GM20431 (cell line): ENCODE data around the gene PCP2.

ENCODE experiments used
- in situ Hi-C: fragments of 300-500 bp; cut with MseI, MboI; formaldehyde crosslinking; loops from one replicate; pipeline ENCODE4 v1.15.0; 2020; ENCODE audit warnings: low sequenced_read_pairs; ENCODE audit not compliant: unreplicated experiment

Gene PCP2

DNA sequence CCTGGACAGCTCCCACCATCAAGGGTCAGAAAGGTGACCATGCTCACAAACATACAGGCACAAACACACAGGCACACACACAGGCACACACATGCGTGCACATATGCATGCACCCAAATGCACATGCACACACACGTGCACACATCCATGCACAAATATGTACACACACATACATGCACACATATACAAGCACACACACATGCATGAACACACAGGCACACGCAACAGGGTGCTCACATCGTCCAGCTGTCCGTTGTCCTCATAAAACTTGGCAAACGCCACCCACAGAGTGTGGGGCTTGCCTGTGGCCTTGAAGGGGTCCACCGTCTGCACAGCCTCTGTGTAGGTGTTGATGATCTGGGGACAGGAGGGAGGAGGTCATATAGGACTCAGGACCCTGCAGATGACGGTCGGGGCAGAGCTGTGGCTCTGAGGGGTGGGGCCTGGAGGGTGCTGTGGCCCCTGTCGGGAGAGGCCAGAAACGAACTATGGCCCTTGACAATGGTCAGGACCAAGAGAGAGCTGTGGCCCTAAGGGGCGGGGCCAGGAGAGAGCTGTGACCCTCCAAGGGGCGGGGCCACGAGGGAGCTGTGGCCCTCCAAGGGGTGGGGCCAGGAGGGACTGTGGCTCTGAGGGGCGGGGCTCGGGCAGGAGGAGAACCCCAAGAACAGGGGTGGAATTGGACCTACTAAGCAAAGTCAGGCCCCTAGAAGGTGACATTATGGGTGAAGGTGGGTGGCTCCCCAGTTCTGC, 10.4 kb downstream of the PCP2 start:
- in situ Hi-C loops: no loop called here

DNA sequence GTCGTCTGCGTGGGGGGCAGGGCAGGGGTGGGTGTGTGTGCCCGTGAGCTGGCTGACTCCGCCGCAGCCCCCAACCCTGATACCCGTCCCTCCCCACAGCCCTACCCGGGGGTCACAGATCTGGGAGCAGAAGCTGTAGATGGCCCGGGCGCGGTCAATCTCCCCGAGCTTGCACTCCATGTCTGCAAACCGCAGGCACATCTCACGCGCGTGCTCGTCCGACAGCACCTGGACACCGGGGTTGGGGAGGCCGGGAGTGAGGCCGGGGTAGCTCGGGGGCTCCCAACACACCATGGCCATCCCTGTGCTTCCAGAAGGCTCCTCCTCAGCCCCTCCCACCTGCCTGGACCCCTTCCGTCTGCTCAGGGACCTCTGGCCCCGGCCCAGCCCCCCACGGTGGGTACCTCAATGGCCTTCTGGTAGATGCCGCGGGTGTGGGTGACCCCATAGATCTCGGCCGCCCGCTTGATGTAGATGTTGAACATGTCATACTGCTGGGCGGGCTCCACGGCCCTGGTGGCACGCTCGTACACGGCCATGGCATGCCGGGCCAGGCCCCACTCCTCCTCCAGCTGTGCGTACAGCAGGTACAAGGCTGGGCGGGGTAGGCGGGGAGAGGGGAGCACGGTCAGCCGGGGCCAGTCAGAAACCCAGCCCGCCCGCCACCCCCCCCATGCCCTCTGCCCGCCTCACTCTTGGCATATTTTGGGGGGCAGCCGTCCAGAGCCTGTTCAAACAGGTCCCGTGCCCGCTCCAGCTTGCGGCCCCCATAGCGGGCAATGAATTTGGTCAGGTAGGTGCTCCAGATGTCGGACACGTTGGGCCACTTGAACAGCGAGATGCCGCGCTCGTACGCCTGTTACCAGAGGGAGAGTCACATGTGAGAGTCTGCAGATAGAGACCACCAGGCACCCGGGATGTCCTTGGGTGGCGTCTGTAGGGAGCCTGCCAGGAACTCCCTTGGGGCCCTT, 12.8 kb downstream of the PCP2 start:
- in situ Hi-C loops: no loop called here

DNA sequence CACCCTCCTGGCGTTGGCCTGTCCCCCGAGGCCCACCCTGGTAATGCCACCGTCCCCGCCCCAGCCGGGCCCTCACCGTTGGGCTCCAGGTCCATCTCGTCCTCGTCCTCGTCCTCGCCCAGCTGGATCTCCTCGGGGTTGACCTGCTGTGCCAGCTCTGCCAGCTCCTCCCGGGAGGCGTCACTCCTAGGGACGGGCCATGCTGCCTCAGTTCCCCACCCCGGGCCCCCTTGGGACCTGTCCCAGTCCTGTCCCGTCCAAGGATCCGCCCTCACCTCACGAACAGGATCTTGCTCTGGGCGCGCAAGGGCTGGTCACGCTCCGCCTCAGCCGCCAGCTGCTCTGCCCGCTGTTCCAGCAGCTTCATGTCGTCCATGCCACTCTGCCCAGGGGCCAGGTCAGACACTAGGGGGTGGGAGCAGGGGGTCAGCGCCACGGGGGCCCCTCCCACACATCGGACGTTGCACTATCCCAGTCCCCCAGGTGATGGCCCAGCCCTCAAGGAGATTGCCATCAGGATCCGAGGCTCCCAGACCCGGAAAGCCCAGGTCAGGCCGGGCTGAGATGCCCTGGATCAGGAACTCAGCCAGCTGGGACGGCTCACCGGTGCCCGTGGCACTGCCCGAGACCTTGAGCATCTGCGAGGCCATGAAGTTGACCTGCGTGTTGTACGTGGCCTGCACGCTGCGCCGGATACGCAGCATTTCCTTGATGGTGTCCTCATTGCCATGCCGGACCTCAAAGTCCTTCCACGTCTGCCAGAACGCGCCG, 13.7 kb downstream of the PCP2 start:
- in situ Hi-C loops: no loop called here

DNA sequence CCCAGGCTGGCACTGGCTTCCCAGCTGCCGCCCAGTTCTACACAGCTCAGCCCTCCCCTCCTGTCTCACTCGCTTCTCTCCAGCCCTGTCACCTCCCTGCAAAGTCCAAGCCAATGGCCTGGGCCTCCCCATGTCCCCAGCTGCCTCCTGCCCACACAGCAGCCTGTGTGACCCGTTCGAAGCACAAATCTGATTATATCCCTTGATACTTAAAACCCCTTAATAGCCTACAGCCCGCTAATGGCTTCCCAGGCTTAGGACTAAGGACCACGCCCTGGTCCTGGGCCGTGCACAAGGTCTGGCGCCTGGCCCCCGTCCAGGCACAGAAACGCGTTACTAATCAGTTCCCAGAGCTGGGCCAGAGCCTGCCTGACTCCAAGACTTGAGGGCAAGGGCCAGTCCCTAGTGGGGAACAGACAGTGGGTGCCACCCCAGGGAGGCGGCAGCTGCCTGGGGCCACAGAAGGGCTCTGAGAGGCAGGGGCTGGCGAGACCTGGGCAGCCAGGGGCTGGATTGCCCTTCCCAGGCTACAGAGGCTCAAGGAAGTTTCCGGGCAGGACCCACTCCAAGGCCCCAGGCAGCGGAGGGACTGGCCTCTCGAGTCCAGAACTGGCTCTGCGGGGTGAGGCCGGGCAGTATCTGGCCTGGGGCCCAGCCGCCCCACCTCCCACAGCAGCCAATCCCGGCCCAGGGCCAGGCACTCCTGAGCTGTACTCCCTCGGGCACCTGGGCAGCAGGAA, 14.6 kb downstream of the PCP2 start:
- in situ Hi-C loops: no loop called here

DNA sequence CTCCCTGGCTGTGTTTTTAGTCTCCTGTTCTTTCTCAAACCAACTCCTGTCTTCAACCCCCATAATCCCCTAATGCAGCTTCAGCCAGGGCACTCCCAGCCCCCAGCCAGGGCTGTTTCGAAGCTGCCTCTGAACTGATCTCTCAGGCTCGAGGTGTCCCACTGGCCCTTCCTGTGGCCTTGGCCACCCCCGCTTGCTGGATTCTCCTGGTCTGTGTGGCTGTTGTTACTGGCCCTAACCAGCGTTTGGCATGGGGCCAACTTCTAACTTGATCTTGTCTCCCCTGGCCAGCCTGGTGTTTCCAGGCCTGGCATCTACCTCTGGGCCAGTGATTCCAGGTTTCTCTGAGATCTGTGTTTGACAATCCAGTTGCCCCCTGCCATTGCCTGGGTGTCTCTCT, 15.2 kb downstream of the PCP2 start:
- in situ Hi-C loops: no loop called here

DNA sequence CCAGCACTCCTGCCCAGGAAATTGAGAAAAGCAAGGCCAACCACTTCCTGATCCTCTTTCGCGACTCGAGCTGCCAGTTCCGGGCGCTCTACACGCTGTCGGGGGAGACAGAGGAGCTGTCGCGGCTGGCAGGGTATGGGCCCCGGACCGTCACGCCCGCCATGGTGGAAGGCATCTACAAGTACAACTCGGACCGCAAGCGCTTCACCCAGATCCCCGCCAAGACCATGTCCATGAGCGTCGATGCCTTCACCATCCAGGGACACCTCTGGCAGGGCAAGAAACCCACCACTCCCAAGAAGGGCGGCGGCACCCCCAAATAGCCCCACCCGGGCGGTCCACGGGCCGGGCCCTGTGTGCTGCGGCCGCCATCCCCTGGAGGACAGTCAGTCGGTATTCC, 15.8 kb downstream of the PCP2 start:
- in situ Hi-C loops: no loop called here

DNA sequence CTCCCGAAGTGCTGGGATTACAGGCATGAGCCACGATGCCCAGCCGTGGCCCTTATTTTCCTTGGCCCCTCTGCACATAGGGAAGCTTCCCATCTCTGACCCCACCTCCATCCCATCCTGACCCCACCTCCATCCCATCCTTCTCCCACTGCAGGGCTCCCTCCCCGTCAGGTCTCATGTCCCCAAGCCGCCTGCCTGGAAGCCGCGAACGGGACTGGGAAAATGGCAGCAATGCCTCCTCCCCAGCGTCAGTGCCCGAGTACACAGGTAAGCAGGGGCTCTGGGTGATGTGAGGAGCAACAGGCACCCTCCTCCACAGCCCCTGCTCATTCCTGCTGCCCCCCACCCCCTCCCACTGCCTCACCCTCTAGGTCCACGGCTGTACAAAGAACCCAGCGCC, 16.3 kb downstream of the PCP2 start:
- in situ Hi-C loops: no loop called here

DNA sequence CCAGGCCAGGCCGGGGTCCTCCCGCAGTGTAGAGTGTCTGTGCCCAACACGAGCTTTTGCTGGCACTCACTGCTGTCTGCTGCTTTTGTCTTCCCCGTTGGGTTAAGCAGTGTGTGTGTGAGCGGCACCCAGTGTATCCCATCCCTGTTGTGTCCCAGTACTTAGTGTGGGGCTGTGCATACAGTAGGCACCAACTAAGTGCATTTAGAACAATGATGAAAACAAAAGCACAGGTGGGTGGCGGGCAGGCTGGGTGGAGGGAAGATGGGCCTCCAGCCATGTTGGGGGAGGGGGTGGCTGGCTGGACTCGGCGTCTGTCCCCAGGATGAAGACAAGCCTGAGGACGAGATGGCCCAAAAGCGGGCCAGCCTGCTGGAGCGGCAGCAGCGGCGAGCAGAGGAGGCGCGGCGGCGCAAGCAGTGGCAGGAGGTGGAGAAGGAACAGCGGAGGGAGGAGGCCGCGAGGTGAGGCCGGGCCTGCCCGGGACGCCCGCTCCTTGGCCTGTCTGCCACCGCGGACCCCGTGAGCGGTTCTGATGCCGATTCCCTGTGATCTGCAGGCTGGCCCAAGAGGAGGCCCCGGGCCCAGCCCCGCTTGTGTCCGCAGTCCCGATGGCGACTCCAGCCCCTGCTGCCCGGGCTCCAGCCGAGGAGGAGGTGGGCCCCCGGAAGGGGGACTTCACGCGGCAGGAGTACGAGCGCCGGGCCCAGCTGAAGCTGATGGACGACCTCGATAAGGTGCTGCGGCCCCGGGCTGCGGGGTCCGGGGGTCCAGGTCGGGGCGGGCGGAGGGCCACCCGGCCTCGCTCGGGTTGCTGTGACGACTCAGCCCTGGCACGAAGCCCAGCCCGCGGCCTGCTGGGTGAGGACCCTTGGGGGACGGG, 18.4 kb downstream of the PCP2 start:
- in situ Hi-C loops: no loop called here

DNA sequence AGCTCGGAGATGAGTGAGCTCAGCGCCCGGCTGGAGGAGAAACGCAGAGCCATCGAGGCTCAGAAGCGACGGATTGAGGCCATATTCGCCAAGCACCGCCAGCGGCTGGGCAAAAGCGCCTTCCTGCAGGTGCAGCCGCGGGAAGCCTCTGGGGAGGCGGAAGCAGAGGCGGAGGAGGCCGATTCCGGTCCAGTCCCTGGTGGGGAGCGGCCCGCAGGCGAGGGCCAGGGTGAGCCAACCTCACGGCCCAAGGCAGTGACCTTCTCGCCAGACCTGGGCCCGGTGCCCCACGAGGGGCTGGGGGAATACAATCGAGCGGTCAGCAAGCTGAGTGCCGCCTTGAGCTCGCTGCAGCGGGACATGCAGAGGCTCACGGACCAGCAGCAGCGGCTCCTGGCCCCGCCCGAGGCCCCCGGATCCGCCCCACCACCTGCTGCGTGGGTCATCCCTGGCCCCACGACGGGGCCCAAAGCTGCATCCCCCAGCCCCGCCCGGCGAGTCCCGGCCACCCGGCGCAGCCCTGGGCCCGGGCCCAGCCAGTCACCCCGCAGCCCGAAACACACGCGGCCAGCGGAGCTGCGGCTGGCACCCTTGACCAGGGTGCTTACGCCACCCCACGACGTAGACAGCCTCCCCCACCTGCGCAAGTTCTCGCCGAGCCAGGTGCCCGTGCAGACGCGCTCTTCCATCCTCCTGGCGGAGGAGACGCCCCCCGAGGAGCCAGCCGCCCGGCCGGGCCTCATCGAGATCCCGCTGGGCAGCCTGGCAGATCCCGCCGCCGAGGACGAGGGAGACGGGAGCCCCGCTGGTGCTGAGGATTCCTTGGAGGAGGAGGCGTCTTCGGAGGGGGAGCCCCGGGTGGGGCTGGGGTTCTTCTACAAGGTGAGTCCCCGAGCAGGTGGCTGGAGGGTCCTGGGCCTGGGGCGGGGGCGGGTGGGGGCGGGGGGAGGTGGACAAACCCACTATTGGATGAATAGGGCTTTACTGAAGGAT, 20.9 kb downstream of the PCP2 start:
- in situ Hi-C loops: no loop called here

DNA sequence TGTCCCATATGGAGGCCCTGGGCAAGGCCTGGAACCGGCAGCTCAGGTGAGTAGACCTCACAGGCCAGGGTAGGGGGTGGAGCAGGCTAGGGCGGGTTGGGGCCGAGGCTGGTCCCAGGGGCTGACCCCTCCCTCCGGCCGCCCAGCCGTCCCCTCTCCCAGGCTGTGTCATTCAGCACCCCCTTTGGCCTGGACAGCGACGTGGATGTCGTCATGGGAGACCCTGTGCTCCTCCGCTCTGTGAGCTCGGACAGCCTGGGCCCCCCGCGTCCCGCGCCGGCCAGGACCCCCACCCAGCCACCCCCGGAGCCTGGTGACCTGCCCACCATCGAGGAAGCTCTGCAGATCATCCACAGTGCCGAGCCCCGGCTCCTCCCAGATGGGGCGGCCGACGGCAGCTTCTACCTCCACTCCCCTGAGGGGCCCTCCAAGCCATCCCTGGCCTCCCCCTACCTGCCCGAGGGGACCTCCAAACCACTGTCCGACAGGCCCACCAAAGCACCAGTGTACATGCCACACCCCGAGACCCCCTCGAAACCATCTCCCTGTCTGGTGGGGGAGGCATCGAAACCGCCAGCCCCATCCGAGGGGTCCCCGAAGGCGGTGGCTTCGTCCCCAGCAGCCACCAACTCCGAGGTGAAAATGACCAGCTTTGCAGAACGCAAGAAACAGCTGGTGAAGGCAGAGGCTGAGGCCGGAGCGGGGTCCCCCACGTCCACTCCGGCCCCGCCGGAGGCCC, 21.8 kb downstream of the PCP2 start:
- in situ Hi-C loops: no loop called here

DNA sequence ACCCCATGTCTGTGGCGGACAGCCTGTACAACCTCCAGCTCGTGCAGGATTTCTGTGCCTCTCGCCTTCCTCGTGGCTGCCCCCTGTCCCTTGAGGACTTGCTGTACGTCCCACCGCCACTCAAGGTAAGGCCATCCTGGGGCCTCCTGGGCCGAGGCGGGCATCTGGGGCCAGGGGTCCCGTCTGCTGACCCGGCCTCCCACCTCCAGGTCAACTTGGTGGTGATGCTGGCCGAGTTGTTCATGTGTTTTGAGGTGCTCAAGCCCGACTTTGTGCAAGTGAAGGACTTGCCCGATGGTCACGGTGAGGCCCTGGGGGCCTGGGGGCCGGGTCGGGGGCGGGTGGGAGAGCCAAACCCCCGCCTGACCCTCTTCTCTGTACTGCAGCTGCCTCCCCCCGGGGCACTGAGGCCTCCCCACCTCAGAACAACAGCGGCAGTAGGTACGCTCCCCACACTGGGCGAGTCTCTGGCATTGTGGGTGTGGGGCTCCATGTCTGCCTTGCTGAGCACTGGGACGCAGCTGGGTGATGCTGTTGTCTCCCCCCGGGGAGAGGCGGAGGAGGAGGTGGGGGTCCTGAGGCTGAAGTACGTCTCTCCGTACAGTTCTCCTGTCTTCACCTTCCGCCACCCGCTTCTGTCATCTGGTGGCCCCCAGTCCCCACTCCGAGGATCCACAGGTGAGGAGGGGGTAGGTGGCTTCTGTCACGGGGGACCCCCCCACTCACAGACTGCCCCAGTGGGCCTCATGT, 22.9 kb downstream of the PCP2 start:
- in situ Hi-C loops: no loop called here

DNA sequence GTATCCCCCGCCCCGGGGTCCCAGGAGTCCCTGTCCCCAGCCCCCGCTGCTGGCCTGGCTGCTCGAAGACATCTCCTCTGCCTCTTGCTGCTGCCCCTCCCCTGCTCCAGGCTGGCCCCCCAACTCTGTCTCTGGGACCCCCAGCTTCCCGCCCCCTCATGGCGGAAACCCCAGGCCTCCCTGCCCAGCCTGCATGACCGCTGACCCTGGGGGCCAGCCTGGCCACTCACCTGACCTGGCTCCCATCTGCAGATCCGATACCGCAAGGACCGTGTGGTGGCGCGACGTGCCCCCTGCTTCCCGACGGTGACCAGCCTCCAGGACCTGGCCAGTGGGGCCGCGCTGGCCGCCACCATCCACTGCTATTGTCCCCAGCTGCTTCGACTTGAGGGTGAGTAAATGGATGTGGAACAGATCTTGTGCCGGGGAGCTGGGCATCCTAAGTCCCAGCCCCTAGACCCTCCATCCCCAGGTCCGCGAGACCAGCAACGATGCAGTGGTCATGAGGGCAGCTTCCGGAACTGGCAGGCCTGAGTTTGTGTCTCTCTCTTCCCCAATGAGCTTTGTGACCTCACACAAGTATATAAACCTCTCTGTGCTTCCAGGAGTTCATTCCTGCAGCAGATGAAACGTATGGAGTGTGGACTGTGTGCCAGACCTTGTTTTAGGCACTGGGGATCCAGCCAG, 25.5 kb downstream of the PCP2 start:
- in situ Hi-C loops: no loop called here

DNA sequence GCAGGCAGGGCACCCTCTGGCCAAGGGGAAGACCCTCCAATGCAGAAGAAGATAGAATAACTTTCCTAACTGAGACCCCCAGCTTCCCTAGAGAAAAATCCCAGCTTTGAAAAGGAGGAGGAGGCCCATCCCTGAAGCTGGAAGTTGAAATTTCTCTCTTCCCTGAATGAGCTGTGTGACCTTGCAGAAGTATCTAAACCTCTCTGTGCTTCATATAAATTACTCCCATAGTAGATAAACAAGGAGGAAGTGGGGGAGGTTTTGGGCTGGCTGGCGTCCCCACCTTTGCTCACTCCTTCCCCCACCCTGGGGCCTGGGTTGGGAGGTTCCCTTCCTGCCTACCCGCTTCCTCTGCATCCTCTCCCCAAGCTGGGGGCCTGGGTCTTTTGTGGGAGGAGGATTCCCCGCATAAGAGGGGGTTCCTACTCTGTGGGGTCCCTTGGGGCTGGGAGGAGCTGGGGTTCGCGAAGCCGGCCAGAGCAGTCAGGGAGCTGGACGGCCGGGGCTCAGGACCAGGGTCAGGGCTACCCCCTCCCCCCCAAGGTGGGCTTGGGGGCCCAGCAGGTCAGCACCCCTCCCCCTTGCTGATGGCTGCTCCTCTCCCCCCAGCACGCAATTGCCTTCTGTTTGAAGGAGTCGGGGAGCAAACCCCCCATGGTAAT, 26.2 kb downstream of the PCP2 start:
- in situ Hi-C loops: no loop called here

DNA sequence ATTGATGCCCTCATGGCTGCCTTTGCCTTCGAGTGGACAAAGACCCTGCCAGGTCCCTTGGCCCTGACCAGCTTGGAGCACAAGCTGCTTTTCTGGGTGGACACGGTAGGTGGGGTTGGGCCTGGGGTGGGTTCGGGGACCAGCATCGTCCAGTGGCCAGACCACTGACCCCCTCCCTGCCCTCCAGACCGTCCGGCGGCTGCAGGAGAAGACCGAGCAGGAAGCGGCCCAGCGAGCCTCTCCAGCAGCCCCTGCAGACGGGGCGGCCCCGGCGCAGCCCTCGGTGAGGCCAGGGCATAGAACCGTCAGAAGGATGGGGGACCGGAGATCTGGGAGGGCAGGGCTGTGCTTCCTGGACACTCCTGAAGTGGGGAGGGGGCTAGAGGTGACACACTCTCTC, 27.2 kb downstream of the PCP2 start:
- in situ Hi-C loops: no loop called here

DNA sequence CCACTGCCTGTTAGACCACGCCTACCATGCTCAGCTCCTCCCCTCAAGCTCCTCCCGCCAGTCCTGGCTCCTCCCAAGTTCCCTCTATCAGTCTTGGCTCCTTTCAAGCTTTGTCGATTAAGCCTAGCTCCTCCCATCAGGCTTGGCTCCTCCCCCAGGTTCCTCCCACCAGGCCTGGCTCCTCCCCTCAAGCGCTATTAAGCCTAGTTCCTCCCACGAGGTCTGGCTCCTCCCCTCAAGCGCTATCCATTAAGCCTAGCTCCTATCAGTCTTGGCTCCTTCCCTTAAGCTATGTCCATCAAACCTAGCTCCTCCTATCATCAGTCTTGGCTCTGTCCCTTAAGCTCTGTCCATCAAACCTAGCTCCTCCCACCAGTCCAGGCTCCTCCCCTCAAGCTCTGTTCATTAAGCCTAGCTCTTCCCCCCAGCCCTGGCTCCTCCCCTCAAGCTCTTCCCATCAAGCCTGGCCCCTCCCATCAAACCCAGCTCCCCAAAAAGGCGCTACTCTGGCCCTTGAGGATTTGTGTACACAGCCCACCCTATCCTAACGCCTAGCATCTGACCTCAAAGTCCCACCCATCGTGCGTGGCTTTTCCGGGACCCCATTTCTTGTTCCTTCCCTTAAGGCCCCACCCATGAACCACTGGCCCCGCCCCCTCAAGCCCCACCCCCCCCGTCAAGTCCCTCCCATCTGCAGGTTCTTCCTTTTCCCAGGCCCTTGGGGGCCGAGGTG, 27.9 kb downstream of the PCP2 start:
- in situ Hi-C loops: no loop called here
